Natural killer cell (primary cell): ENCODE results near the gene CDC42BPA. TPM values are rescaled to one million over a fixed set of nuclear protein-coding genes. Genes with fewer than 3 reads are reported as not detected.

Source experiments
- ATAC-seq, 3 donors: fragments of 150-1000 bp in 2 of 3; fragments of 200-7000 bp in 1 of 3; cut with Tn5 transposase; 1 replicate in 1 of 3; 2 replicates in 2 of 3; pipeline ENCODE4 v1.10.0; 2021; ENCODE audit warnings: mild to moderate bottlenecking in 2 of 3, moderate library complexity in 2 of 3
- DNase-seq, 2 donors: peaks; one replicate each; pipeline versions ENCODE4 v3.0.0 to v3.0.0-alpha.2; 2013 to 2021; ENCODE audit warnings: mixed read lengths in 1 of 2
- H3K27ac ChIP-seq: one replicate; pipeline ENCODE4 v1.5.1; 2013; ENCODE audit warnings: mild to moderate bottlenecking, low read length
- H3K27me3 ChIP-seq: one replicate; pipeline ENCODE4 v1.6.1; 2013; ENCODE audit warnings: low read length; ENCODE audit not compliant: control insufficient read depth, insufficient read depth
- H3K36me3 ChIP-seq: one replicate; pipeline ENCODE4 v1.6.1; 2013; ENCODE audit warnings: low read length; ENCODE audit not compliant: control insufficient read depth, insufficient read depth
- H3K4me1 ChIP-seq: one replicate; pipeline ENCODE4 v1.6.1; 2013; ENCODE audit warnings: low read length; ENCODE audit not compliant: control insufficient read depth, insufficient read depth
- H3K4me3 ChIP-seq: one replicate; pipeline ENCODE4 v1.5.1; 2013; ENCODE audit warnings: low read length
- H3K9me3 ChIP-seq: one replicate; pipeline ENCODE4 v1.6.1; 2013; ENCODE audit warnings: low read length; ENCODE audit not compliant: control insufficient read depth, insufficient read depth
- H3K27ac Mint-ChIP-seq, 2 donors: one replicate each; pipeline ENCODE4 v1.8.0; 2022; ENCODE audit warnings: mild to moderate bottlenecking in 2 of 2, mixed read lengths in 2 of 2, moderate library complexity in 1 of 2
- H3K27me3 Mint-ChIP-seq, 2 donors: one replicate each; pipeline ENCODE4 v1.8.0; 2022; ENCODE audit warnings: low read depth in 2 of 2, mixed read lengths in 2 of 2
- H3K36me3 Mint-ChIP-seq: one replicate; pipeline ENCODE4 v1.8.0; 2022; ENCODE audit warnings: mixed read lengths
- H3K4me1 Mint-ChIP-seq, 2 donors: one replicate each; pipeline ENCODE4 v1.8.0; 2022; ENCODE audit warnings: mixed read lengths in 2 of 2
- H3K4me3 Mint-ChIP-seq: one replicate; pipeline ENCODE4 v1.8.0; 2022; ENCODE audit warnings: mild to moderate bottlenecking, moderate library complexity, mixed read lengths
- H3K9me3 Mint-ChIP-seq, 2 donors: one replicate each; pipeline ENCODE4 v1.8.0; 2022; ENCODE audit warnings: mixed read lengths in 2 of 2
- CTCF ChIP-seq: fragments of 200-600 bp; IDR thresholded peaks from one replicate; pipeline ENCODE4 v1.8.0; 2022; ENCODE audit warnings: antibody characterized with exemption
- WGBS: methylation state at CpG from one replicate; pipeline ENCODE4 v1.1.7; 2013; ENCODE audit warnings: missing lambda C conversion rate; ENCODE audit not compliant: insufficient coverage; 5-methylcytosine and 5-hydroxymethylcytosine counted together
- intact Hi-C: fragments of 100-400 bp; cut with micrococcal nuclease; formaldehyde crosslinking; loops from one replicate; pipeline ENCODE4 v1.14.2; 2022
- total RNA-seq, 4 donors: library from RNA; stranded (reverse); fragments of 120-200 nt in 1 of 4; gene quantifications; one replicate each; pipeline versions ENCODE4 v1.2.3 to v1.2.4, GENCODE V29; 2013 to 2022

Gene CDC42BPA
- total RNA-seq, 3 donors from 2014 or later (not counting 1 experiment from before 2014, with no cell fraction given), result 0.14 to 2.4 (median 0.77) TPM

- no peaks in the 10 kb centered on the region for H3K4me1 ChIP-seq
- no peak for TF ChIP-seq CTCF
- H3K4me3 ChIP-seq, result no peak overlapping the region
- no peak for DNase-seq
- no peaks in the 10 kb centered on the region for H3K9me3 ChIP-seq
- no peaks in the 10 kb centered on the region for H3K4me1 Mint-ChIP-seq
- no peaks in the 10 kb centered on the region for H3K27me3 ChIP-seq
- WGBS, result no CpG with 5 or more reads among the region's 2 CpGs
- no peaks in the 10 kb centered on the region for H3K9me3 Mint-ChIP-seq
- no peak for ATAC-seq
- peaks cover 9% of the 10 kb centered on the region in 2 donors for H3K27me3 Mint-ChIP-seq
- H3K36me3 ChIP-seq, result no peaks in the 10 kb centered on the region
- no peak overlapping the region for H3K27ac Mint-ChIP-seq
- intact Hi-C loops, result no loop called here
- no peak overlapping the region for H3K27ac ChIP-seq
- no peaks in the 10 kb centered on the region for H3K36me3 Mint-ChIP-seq
- no peak overlapping the region for H3K4me3 Mint-ChIP-seq
Measured at GRCh38 chr1:227068883-227069282, 249.4 kb downstream of the CDC42BPA start.

GRCh38 chr1:227066999-227067398 is 251.3 kb downstream of the CDC42BPA start:
- Mint-ChIP-seq H3K27ac (no peak overlapping the region), H3K4me1 (no peaks in the 10 kb centered on the region), H3K36me3 (no peaks in the 10 kb centered on the region), H3K9me3 (no peaks in the 10 kb centered on the region), H3K4me3 (no peak overlapping the region), H3K27me3 (peaks cover 9% of the 10 kb centered on the region in 2 donors)
- Histone ChIP-seq H3K4me3 (no peak overlapping the region), H3K27ac (no peak overlapping the region), H3K27me3 (no peaks in the 10 kb centered on the region), H3K9me3 (no peaks in the 10 kb centered on the region), H3K4me1 (no peaks in the 10 kb centered on the region), H3K36me3 (no peaks in the 10 kb centered on the region)
- no peak for TF ChIP-seq CTCF
- DNase-seq (no peak), ATAC-seq (no peak)
- intact Hi-C loops, result no loop called here
- WGBS, result 88% methylated on average over 1 of the region's 1 CpG

GRCh38 chr1:227065311-227065710 is 253.0 kb downstream of the CDC42BPA start:
- no peak for ATAC-seq
- Histone ChIP-seq H3K4me1 (no peaks in the 10 kb centered on the region), H3K27ac (no peak overlapping the region), H3K4me3 (no peak overlapping the region), H3K9me3 (no peaks in the 10 kb centered on the region), H3K36me3 (no peaks in the 10 kb centered on the region), H3K27me3 (no peaks in the 10 kb centered on the region)
- Mint-ChIP-seq H3K27me3 (peaks cover 9 to 11% of the 10 kb centered on the region in 2 donors), H3K36me3 (no peaks in the 10 kb centered on the region), H3K4me1 (no peaks in the 10 kb centered on the region), H3K27ac (no peak overlapping the region), H3K4me3 (no peak overlapping the region), H3K9me3 (no peaks in the 10 kb centered on the region)
- no peak for TF ChIP-seq CTCF
- intact Hi-C loops, result no loop called here
- WGBS, result 75% methylated on average over 1 of the region's 2 CpGs
- DNase-seq, result no peak

- Histone ChIP-seq H3K4me3 (no peak overlapping the region), H3K27ac (no peak overlapping the region), H3K27me3 (no peaks in the 10 kb centered on the region), H3K9me3 (no peaks in the 10 kb centered on the region), H3K4me1 (no peaks in the 10 kb centered on the region), H3K36me3 (no peaks in the 10 kb centered on the region)
- no CpG with 5 or more reads among the region's 2 CpGs for WGBS
- intact Hi-C loops, result no loop called here
- Mint-ChIP-seq H3K4me3 (no peak overlapping the region), H3K27me3 (peaks cover 9 to 11% of the 10 kb centered on the region in 2 donors), H3K36me3 (no peaks in the 10 kb centered on the region), H3K9me3 (no peaks in the 10 kb centered on the region), H3K27ac (no peak overlapping the region), H3K4me1 (no peaks in the 10 kb centered on the region)
- ATAC-seq (no peak), DNase-seq (no peak)
- TF ChIP-seq CTCF, result no peak
Measured at GRCh38 chr1:227062306-227062705, 256.0 kb downstream of the CDC42BPA start.
